Measurements from ENCODE around the gene LRCH2. TPM values are rescaled to one million over a fixed set of nuclear protein-coding genes. Genes with fewer than 3 reads are reported as not detected.
A peak's percentile ranks its signal among the peaks of the same experiment; 100 is the strongest.

LRCH2 gene
- total RNA-seq, 1 experiment from 2014 or later = 6.6 TPM

DNA sequence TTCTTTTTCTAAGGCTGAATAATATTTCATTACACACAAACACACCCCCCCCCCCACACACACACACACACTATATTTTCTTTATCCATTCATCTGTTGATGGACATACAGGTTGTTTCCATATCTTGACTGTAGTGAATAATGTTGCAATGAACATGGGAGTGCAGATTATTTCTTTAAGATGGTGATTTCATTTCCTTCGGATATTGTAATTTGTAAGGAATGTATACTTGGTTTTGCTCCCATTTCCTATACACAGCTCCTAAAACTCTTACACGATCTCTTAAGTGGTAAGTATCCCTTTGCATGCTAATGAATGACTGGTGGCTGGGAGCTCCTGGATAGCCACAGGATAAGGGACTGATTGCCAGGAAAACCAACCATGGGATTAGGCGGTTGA is 59.3 kb downstream of the LRCH2 start:
- no peak overlapping the region for H3K23ac ChIP-seq (ENCODE audit: insufficient read length, low read depth, low read length)
- Mint-ChIP-seq H3K27ac (peak overlapping the region in 1 of 3 experiments; percentile 67; a peak in 1 of 7 replicates), H3K36me3 (ENCODE audit: insufficient read depth in 1 of 3, low read depth in 3 of 3) (peaks cover 0 to 17% (median 2%) of the 10 kb centered on the region in 3 experiments; a peak in 4 of 7 replicates), H3K9me3 (no peaks in the 10 kb centered on the region; a peak in 2 of 5 replicates), H3K4me3 (no peak overlapping the region), H3K4me1 (peaks cover 29 to 54% of the 10 kb centered on the region in 2 experiments), H3K27me3 (ENCODE audit: low read depth) (no peaks in the 10 kb centered on the region; the same call in 1 of the 2 replicates)
- no peak overlapping the region for H3K27ac ChIP-seq (ENCODE audit: insufficient read length, low read depth, low read length)
- no peaks in the 10 kb centered on the region for H3K23me2 ChIP-seq (ENCODE audit: insufficient read length, low read depth, low read length, poor library complexity, severe bottlenecking)
- H4K20me1 ChIP-seq (ENCODE audit: control insufficient read depth, insufficient read depth, insufficient read length) = no peaks in the 10 kb centered on the region
- H4K5ac ChIP-seq (ENCODE audit: insufficient read length, low read depth, low read length) = no peak overlapping the region
- no peak overlapping the region for H2BK12ac ChIP-seq (ENCODE audit: insufficient read length, low read depth, low read length)
- no CpG with 5 or more reads among the region's 3 CpGs for WGBS (ENCODE audit: extremely low coverage, insufficient read length, low lambda C conversion rate)
- no peaks in the 10 kb centered on the region for H3K9me3 ChIP-seq (ENCODE audit: control insufficient read depth, low read depth, low read length)
- H3K9ac ChIP-seq (ENCODE audit: extremely low read depth, insufficient read length, low read length) = no peak overlapping the region
- H3K18ac ChIP-seq (ENCODE audit: insufficient read length, low read depth, low read length) = no peak overlapping the region
- H3K79me2 ChIP-seq (ENCODE audit: insufficient read depth, low read length) = no peaks in the 10 kb centered on the region
- peaks cover 4% of the 10 kb centered on the region; the same call in 1 of the 2 replicates for H3K4me1 ChIP-seq (ENCODE audit: insufficient read depth, low read length)
- H3K79me1 ChIP-seq (ENCODE audit: insufficient read depth, low read depth, low read length, poor library complexity, severe bottlenecking) = no peaks in the 10 kb centered on the region
- no peak overlapping the region for H2AFZ ChIP-seq (ENCODE audit: low read length)
- no peak overlapping the region for H2BK120ac ChIP-seq (ENCODE audit: low read depth, low read length, poor library complexity, severe bottlenecking)
- TF ChIP-seq, protein P1, sequence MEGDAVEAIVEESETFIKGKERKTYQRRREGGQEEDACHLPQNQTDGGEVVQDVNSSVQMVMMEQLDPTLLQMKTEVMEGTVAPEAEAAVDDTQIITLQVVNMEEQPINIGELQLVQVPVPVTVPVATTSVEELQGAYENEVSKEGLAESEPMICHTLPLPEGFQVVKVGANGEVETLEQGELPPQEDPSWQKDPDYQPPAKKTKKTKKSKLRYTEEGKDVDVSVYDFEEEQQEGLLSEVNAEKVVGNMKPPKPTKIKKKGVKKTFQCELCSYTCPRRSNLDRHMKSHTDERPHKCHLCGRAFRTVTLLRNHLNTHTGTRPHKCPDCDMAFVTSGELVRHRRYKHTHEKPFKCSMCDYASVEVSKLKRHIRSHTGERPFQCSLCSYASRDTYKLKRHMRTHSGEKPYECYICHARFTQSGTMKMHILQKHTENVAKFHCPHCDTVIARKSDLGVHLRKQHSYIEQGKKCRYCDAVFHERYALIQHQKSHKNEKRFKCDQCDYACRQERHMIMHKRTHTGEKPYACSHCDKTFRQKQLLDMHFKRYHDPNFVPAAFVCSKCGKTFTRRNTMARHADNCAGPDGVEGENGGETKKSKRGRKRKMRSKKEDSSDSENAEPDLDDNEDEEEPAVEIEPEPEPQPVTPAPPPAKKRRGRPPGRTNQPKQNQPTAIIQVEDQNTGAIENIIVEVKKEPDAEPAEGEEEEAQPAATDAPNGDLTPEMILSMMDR (conservative IDR thresholded peaks at IDR 0.05) = no peak
- H2BK5ac ChIP-seq (ENCODE audit: insufficient read length, low read length) = no peak overlapping the region
- H4K91ac ChIP-seq (ENCODE audit: insufficient read length, low read depth, low read length) = no peak overlapping the region
- no peak overlapping the region for H2BK20ac ChIP-seq (ENCODE audit: low read depth, low read length, poor library complexity, severe bottlenecking)
- no peak overlapping the region for H2BK15ac ChIP-seq (ENCODE audit: low read depth, low read length)
- no peak overlapping the region for H3K4me2 ChIP-seq (ENCODE audit: insufficient read depth, insufficient read length, low read length)
- no peak for DNase-seq
- H3T11ph ChIP-seq (ENCODE audit: low read length) = no peak overlapping the region
- no peak overlapping the region for H3K56ac ChIP-seq (ENCODE audit: insufficient read length, low read depth, low read length)
- H4K8ac ChIP-seq (replicated peaks; ENCODE audit: insufficient read length, low read depth, low read length) = no peak overlapping the region
- H3K27me3 ChIP-seq (ENCODE audit: insufficient read depth, low read length) = no peaks in the 10 kb centered on the region
- no peak overlapping the region for H3K4ac ChIP-seq (ENCODE audit: low read depth, low read length)
- no peak overlapping the region for H2AK5ac ChIP-seq (ENCODE audit: insufficient read length, low read length)
- no peak overlapping the region for H3K14ac ChIP-seq (ENCODE audit: insufficient read depth, low read length)

Measured in H9 (cell line).